Activated naive CD8-positive, alpha-beta T cell treated with anti-CD3 and anti-CD28 coated beads, Interleukin-2, amount 50 U/mL, for 24 hours (primary cell): ENCODE results near the gene IQGAP2.

Source experiments
- ATAC-seq: fragments of 150-1000 bp; cut with Tn5 transposase; one replicate; pipeline ENCODE4 v1.10.0; 2021
- DNase-seq: peaks from one replicate; pipeline ENCODE4 v3.0.0; 2021
- H3K27ac Mint-ChIP-seq: one replicate; pipeline ENCODE4 v1.8.0; 2021; ENCODE audit warnings: mild to moderate bottlenecking, mixed read lengths
- H3K27me3 Mint-ChIP-seq: one replicate; pipeline ENCODE4 v1.8.0; 2021; ENCODE audit warnings: mixed read lengths
- H3K36me3 Mint-ChIP-seq: one replicate; pipeline ENCODE4 v1.8.0; 2021; ENCODE audit warnings: low read depth, mixed read lengths
- H3K4me1 Mint-ChIP-seq: one replicate; pipeline ENCODE4 v1.8.0; 2021; ENCODE audit warnings: mixed read lengths
- H3K4me3 Mint-ChIP-seq: one replicate; pipeline ENCODE4 v1.8.0; 2021; ENCODE audit warnings: mild to moderate bottlenecking, moderate library complexity, mixed read lengths
- H3K9me3 Mint-ChIP-seq: one replicate; pipeline ENCODE4 v1.8.0; 2021; ENCODE audit warnings: mixed read lengths

IQGAP2 gene

GRCh38 chr5:76477061-76477460 is 74.0 kb downstream of the IQGAP2 start:
- peaks cover 7% of the 10 kb centered on the region for H3K9me3 Mint-ChIP-seq
- no peak overlapping the region for H3K27ac Mint-ChIP-seq
- no peaks in the 10 kb centered on the region for H3K27me3 Mint-ChIP-seq
- H3K4me1 Mint-ChIP-seq: peaks cover 50% of the 10 kb centered on the region
- no peak overlapping the region for H3K4me3 Mint-ChIP-seq
- DNase-seq (no peak), ATAC-seq (no peak)
- no peaks in the 10 kb centered on the region for H3K36me3 Mint-ChIP-seq

GRCh38 chr5:76477571-76477970 is 74.5 kb downstream of the IQGAP2 start:
- no peak overlapping the region for H3K27ac Mint-ChIP-seq
- H3K4me1 Mint-ChIP-seq: peaks cover 45% of the 10 kb centered on the region
- DNase-seq: no peak
- no peaks in the 10 kb centered on the region for H3K36me3 Mint-ChIP-seq
- peaks cover 7% of the 10 kb centered on the region for H3K9me3 Mint-ChIP-seq
- no peaks in the 10 kb centered on the region for H3K27me3 Mint-ChIP-seq
- no peak overlapping the region for H3K4me3 Mint-ChIP-seq
- no peak for ATAC-seq

GRCh38 chr5:76479281-76479680 is 76.2 kb downstream of the IQGAP2 start:
- H3K4me3 Mint-ChIP-seq: no peak overlapping the region
- peaks cover 29% of the 10 kb centered on the region for H3K4me1 Mint-ChIP-seq
- no peaks in the 10 kb centered on the region for H3K27me3 Mint-ChIP-seq
- DNase-seq (no peak), ATAC-seq (no peak)
- no peaks in the 10 kb centered on the region for H3K9me3 Mint-ChIP-seq
- no peak overlapping the region for H3K27ac Mint-ChIP-seq
- no peaks in the 10 kb centered on the region for H3K36me3 Mint-ChIP-seq

- H3K9me3 Mint-ChIP-seq: no peaks in the 10 kb centered on the region
- H3K4me1 Mint-ChIP-seq: peaks cover 29% of the 10 kb centered on the region
- no peak overlapping the region for H3K27ac Mint-ChIP-seq
- H3K27me3 Mint-ChIP-seq: no peaks in the 10 kb centered on the region
- no peaks in the 10 kb centered on the region for H3K36me3 Mint-ChIP-seq
- DNase-seq: no peak
- ATAC-seq: no peak
- no peak overlapping the region for H3K4me3 Mint-ChIP-seq
Measured at GRCh38 chr5:76479973-76480667, 77.0 kb downstream of the IQGAP2 start.

- Mint-ChIP-seq H3K27me3 (no peaks in the 10 kb centered on the region), H3K4me1 (peaks cover 19% of the 10 kb centered on the region), H3K9me3 (no peaks in the 10 kb centered on the region), H3K4me3 (no peak overlapping the region), H3K36me3 (no peaks in the 10 kb centered on the region), H3K27ac (no peak overlapping the region)
- no peak for DNase-seq
- no peak for ATAC-seq
Measured at GRCh38 chr5:76482984-76483383, 79.9 kb downstream of the IQGAP2 start.

GRCh38 chr5:76483433-76483832 is 80.3 kb downstream of the IQGAP2 start:
- Mint-ChIP-seq H3K4me3 (no peak overlapping the region), H3K27me3 (no peaks in the 10 kb centered on the region), H3K27ac (no peak overlapping the region), H3K9me3 (no peaks in the 10 kb centered on the region), H3K4me1 (peaks cover 21% of the 10 kb centered on the region), H3K36me3 (no peaks in the 10 kb centered on the region)
- ATAC-seq: no peak
- DNase-seq: no peak

GRCh38 chr5:76483881-76484280 is 80.8 kb downstream of the IQGAP2 start:
- Mint-ChIP-seq H3K9me3 (no peaks in the 10 kb centered on the region), H3K27me3 (no peaks in the 10 kb centered on the region), H3K36me3 (peaks cover under 1% of the 10 kb centered on the region), H3K4me3 (no peak overlapping the region), H3K4me1 (peaks cover 23% of the 10 kb centered on the region), H3K27ac (no peak overlapping the region)
- DNase-seq: no peak
- ATAC-seq: no peak

GRCh38 chr5:76485511-76485910 is 82.4 kb downstream of the IQGAP2 start:
- Mint-ChIP-seq H3K4me3 (no peak overlapping the region), H3K27ac (no peak overlapping the region), H3K4me1 (peaks cover 21% of the 10 kb centered on the region), H3K9me3 (no peaks in the 10 kb centered on the region), H3K27me3 (no peaks in the 10 kb centered on the region), H3K36me3 (peaks cover 2% of the 10 kb centered on the region)
- DNase-seq: no peak
- ATAC-seq: no peak

GRCh38 chr5:76487386-76487785 is 84.3 kb downstream of the IQGAP2 start:
- no peaks in the 10 kb centered on the region for H3K27me3 Mint-ChIP-seq
- H3K36me3 Mint-ChIP-seq: peaks cover 2% of the 10 kb centered on the region
- ATAC-seq (no peak), DNase-seq (no peak)
- peaks cover 24% of the 10 kb centered on the region for H3K4me1 Mint-ChIP-seq
- H3K9me3 Mint-ChIP-seq: no peaks in the 10 kb centered on the region
- no peak overlapping the region for H3K27ac Mint-ChIP-seq
- no peak overlapping the region for H3K4me3 Mint-ChIP-seq

GRCh38 chr5:76487821-76488220 is 84.7 kb downstream of the IQGAP2 start:
- no peak for ATAC-seq
- no peak for DNase-seq
- Mint-ChIP-seq H3K4me1 (peaks cover 24% of the 10 kb centered on the region), H3K9me3 (no peaks in the 10 kb centered on the region), H3K27ac (no peak overlapping the region), H3K4me3 (no peak overlapping the region), H3K36me3 (peaks cover 2% of the 10 kb centered on the region), H3K27me3 (no peaks in the 10 kb centered on the region)

GRCh38 chr5:76488969-76489368 is 85.9 kb downstream of the IQGAP2 start:
- ATAC-seq (no peak), DNase-seq (no peak)
- Mint-ChIP-seq H3K36me3 (peaks cover 2% of the 10 kb centered on the region), H3K9me3 (no peaks in the 10 kb centered on the region), H3K4me3 (no peak overlapping the region), H3K27me3 (no peaks in the 10 kb centered on the region), H3K4me1 (peaks cover 24% of the 10 kb centered on the region), H3K27ac (peak overlapping the region; percentile 21)

GRCh38 chr5:76489877-76490688 is 87.0 kb downstream of the IQGAP2 start:
- H3K36me3 Mint-ChIP-seq: peaks cover 2% of the 10 kb centered on the region
- ATAC-seq: no peak
- no peaks in the 10 kb centered on the region for H3K9me3 Mint-ChIP-seq
- no peak for DNase-seq
- no peak overlapping the region for H3K4me3 Mint-ChIP-seq
- H3K27ac Mint-ChIP-seq: no peak overlapping the region
- H3K4me1 Mint-ChIP-seq: peaks cover 21% of the 10 kb centered on the region
- H3K27me3 Mint-ChIP-seq: no peaks in the 10 kb centered on the region

GRCh38 chr5:76490960-76491359 is 87.9 kb downstream of the IQGAP2 start:
- no peak for ATAC-seq
- Mint-ChIP-seq H3K27me3 (no peaks in the 10 kb centered on the region), H3K4me1 (peaks cover 18% of the 10 kb centered on the region), H3K9me3 (no peaks in the 10 kb centered on the region), H3K36me3 (peaks cover 2% of the 10 kb centered on the region), H3K4me3 (no peak overlapping the region), H3K27ac (peak overlapping the region; percentile 4)
- no peak for DNase-seq

GRCh38 chr5:76492819-76493189 is 89.7 kb downstream of the IQGAP2 start:
- Mint-ChIP-seq H3K36me3 (peaks cover 2% of the 10 kb centered on the region), H3K4me3 (no peak overlapping the region), H3K4me1 (peaks cover 23% of the 10 kb centered on the region), H3K27me3 (no peaks in the 10 kb centered on the region), H3K27ac (no peak overlapping the region), H3K9me3 (no peaks in the 10 kb centered on the region)
- DNase-seq (no peak), ATAC-seq (no peak)

- Mint-ChIP-seq H3K27ac (no peak overlapping the region), H3K36me3 (peaks cover 2% of the 10 kb centered on the region), H3K27me3 (no peaks in the 10 kb centered on the region), H3K9me3 (no peaks in the 10 kb centered on the region), H3K4me3 (no peak overlapping the region), H3K4me1 (peaks cover 26% of the 10 kb centered on the region)
- DNase-seq (no peak), ATAC-seq (no peak)
Measured at GRCh38 chr5:76493190-76493837, 90.2 kb downstream of the IQGAP2 start.
